Sigmoid colon (tissue), 7 donors: ENCODE results near the gene SH3BP5. TPM values are rescaled to one million over a fixed set of nuclear protein-coding genes. Genes with fewer than 3 reads are reported as not detected.

Experiments
- DNase-seq: peaks from one replicate; pipeline ENCODE4 v3.0.0-alpha.2; 2019
- H3K27ac ChIP-seq, 4 donors: fragments of 200-600 bp; sonication (generic); one replicate each; pipeline ENCODE4 v1.5.1; 2016 to 2019; ENCODE audit warnings: mild to moderate bottlenecking in 1 of 4
- H3K27me3 ChIP-seq, 3 donors: fragments of 200-600 bp; sonication (generic); one replicate each; pipeline ENCODE4 v1.5.1; 2019; ENCODE audit warnings: mild to moderate bottlenecking in 1 of 3
- H3K36me3 ChIP-seq, 4 donors: fragments of 200-600 bp; sonication (generic); one replicate each; pipeline ENCODE4 v1.5.1; 2016 to 2019
- H3K4me1 ChIP-seq, 4 donors: fragments of 200-600 bp; sonication (generic); one replicate each; pipeline ENCODE4 v1.5.1; 2017 to 2019
- H3K4me3 ChIP-seq, 4 donors: fragments of 200-600 bp; sonication (generic); one replicate each; pipeline ENCODE4 v1.5.1; 2017 to 2019; ENCODE audit warnings: mild to moderate bottlenecking in 2 of 4, moderate library complexity in 1 of 4
- H3K9me3 ChIP-seq, 4 donors: fragments of 200-600 bp in 3 of 4; sonication (generic) in 3 of 4; one replicate each; pipeline versions ENCODE4 v1.5.1 to v1.6.1; 2013 to 2019
- EP300 ChIP-seq, 4 donors: sonication (generic); formaldehyde crosslinking; IDR thresholded peaks; one replicate each; pipeline ENCODE4 v1.6.1; 2017; ENCODE audit warnings: antibody characterized with exemption in 4 of 4
- POLR2A ChIP-seq, 2 donors: fragments of 450-650 bp; IDR thresholded peaks; one replicate each; pipeline ENCODE4 v1.6.1; 2016; ENCODE audit warnings: antibody characterized with exemption in 2 of 2, mild to moderate bottlenecking in 2 of 2, moderate library complexity in 2 of 2
- POLR2AphosphoS5 ChIP-seq, 4 donors: sonication (generic); formaldehyde crosslinking; IDR thresholded peaks; one replicate each; pipeline ENCODE4 v1.6.1; 2017; ENCODE audit warnings: antibody characterized with exemption in 4 of 4
- WGBS, 2 donors: extraction: QIAGEN DNeasy Blood & Tissue Kit; methylation state at CpG; one replicate each; pipeline ENCODE4 v1.1.7; 2013; 5-methylcytosine and 5-hydroxymethylcytosine counted together
- intact Hi-C: fragments of 100-400 bp; cut with DNase I; formaldehyde crosslinking; loops from one replicate; pipeline ENCODE4 v1.15.1; 2023
- polyA plus RNA-seq, 3 donors: library from polyadenylated mRNA; stranded (reverse); fragments of 200-250 nt; gene quantifications; one replicate each; pipeline ENCODE4 v1.2.3, GENCODE V29; 2013
- total RNA-seq, 4 donors: library from RNA; depleted of rRNA; stranded (reverse); fragments of >200 nt; gene quantifications; one replicate each; pipeline ENCODE4 v1.1.0, GENCODE V29; 2016
- TF ChIP-seq, protein P1 (sequence below), 4 experiments: fragments of 450-650 bp in 3 of 4; fragments of 200-600 bp in 1 of 4; IDR thresholded peaks; one replicate each; pipeline ENCODE4 v1.5.1; 2016 to 2019; ENCODE audit warnings: antibody characterized with exemption in 4 of 4, mild to moderate bottlenecking in 3 of 4, moderate library complexity in 2 of 4
- donor health status: healthy with polysubstance abuse.
- donor health status: Bipolar disorder and iron deficiency.
- donor health status: healthy.

SH3BP5 gene
- total and polyA plus RNA-seq, 7 donors, result 5.5 to 40.4 (median 31.2) TPM

GRCh38 chr3:15267502-15267901 lies 64.9 kb downstream of the SH3BP5 start:
- H3K36me3 ChIP-seq, result no peaks in the 10 kb centered on the region
- 94 to 95% methylated on average over 3 of the region's 3 CpGs for WGBS, 2 donors
- H3K9me3 ChIP-seq, result no peaks in the 10 kb centered on the region
- peak overlapping the region in 1 of 4 donors; percentile 73 for H3K27ac ChIP-seq
- TF ChIP-seq, protein P1, sequence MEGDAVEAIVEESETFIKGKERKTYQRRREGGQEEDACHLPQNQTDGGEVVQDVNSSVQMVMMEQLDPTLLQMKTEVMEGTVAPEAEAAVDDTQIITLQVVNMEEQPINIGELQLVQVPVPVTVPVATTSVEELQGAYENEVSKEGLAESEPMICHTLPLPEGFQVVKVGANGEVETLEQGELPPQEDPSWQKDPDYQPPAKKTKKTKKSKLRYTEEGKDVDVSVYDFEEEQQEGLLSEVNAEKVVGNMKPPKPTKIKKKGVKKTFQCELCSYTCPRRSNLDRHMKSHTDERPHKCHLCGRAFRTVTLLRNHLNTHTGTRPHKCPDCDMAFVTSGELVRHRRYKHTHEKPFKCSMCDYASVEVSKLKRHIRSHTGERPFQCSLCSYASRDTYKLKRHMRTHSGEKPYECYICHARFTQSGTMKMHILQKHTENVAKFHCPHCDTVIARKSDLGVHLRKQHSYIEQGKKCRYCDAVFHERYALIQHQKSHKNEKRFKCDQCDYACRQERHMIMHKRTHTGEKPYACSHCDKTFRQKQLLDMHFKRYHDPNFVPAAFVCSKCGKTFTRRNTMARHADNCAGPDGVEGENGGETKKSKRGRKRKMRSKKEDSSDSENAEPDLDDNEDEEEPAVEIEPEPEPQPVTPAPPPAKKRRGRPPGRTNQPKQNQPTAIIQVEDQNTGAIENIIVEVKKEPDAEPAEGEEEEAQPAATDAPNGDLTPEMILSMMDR (IDR thresholded peaks at IDR 0.05), result no peak
- TF ChIP-seq POLR2AphosphoS5 (IDR thresholded peaks at IDR 0.05), result no peak
- TF ChIP-seq EP300 (IDR thresholded peaks at IDR 0.05), result no peak
- no peak for TF ChIP-seq POLR2A (IDR thresholded peaks at IDR 0.05)
- no peak overlapping the region for H3K4me3 ChIP-seq
- H3K27me3 ChIP-seq, result no peaks in the 10 kb centered on the region
- DNase-seq, result no peak
- intact Hi-C loops, result loop anchor here (10.0 kb wide), 1 partner anchor 297 kb away; no protein-coding TSS in a partner anchor
- H3K4me1 ChIP-seq, result peaks cover 0 to 31% (median 21%) of the 10 kb centered on the region in 4 donors

DNA sequence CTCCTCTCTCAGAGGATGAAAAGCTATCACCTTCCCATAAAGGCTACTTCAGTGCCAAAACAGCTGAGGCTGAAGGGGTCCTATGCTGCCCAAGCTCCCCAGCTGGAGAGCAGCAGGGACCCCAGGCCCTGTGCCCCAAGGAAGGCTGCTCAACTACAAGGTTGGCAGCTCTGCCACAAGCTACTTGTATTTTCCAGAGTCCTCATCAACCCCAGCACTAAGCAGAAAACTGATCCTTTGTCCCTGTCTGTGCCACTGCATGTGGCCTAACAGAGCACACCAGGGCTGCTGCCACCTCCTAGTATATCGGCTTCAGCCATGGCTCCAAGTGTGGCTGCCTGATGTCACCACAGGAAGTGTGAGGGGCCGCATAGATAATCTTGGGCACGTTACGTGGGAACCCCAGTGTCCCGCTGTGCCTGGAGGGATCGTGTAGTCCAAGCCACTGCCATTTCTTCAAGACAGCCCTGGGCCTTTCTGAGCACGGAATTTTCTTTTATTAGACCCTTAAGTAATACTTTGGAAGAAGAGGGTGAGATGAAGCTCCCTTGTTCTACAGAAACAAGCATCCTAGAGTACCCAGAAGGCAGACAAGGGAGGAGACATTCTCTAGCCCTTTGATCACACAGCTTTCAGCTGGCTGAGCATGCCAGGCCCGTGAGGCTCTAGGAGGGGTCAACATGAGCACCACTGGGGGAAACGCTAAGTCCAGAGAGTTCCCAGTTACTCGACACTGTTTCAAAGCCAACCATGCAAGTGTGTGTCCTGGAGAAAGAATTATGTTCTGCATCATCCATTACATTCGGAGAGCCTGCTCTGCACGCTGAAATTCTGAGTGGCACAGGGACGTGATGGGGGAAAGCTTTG lies 65.6 kb downstream of the SH3BP5 start:
- H3K27me3 ChIP-seq, result no peaks in the 10 kb centered on the region
- peak overlapping the region in 3 of 4 donors; percentile 0 to 19 (median 3) for H3K27ac ChIP-seq
- TF ChIP-seq POLR2AphosphoS5 (IDR thresholded peaks at IDR 0.05) (no peak), EP300 (IDR thresholded peaks at IDR 0.05) (no peak)
- TF ChIP-seq, protein P1 (IDR thresholded peaks at IDR 0.05), result no peak
- intact Hi-C loops, result loop anchor here (10.0 kb wide), 1 partner anchor 298 kb away; no protein-coding TSS in a partner anchor
- H3K4me3 ChIP-seq, result no peak overlapping the region
- peaks cover 0 to 31% (median 21%) of the 10 kb centered on the region in 4 donors for H3K4me1 ChIP-seq
- no peak for DNase-seq
- H3K9me3 ChIP-seq, result no peaks in the 10 kb centered on the region
- 87 to 91% methylated on average over 13 of the region's 13 CpGs for WGBS, 2 donors
- H3K36me3 ChIP-seq, result peaks cover 0 to 3% (median 0%) of the 10 kb centered on the region in 4 donors

DNA sequence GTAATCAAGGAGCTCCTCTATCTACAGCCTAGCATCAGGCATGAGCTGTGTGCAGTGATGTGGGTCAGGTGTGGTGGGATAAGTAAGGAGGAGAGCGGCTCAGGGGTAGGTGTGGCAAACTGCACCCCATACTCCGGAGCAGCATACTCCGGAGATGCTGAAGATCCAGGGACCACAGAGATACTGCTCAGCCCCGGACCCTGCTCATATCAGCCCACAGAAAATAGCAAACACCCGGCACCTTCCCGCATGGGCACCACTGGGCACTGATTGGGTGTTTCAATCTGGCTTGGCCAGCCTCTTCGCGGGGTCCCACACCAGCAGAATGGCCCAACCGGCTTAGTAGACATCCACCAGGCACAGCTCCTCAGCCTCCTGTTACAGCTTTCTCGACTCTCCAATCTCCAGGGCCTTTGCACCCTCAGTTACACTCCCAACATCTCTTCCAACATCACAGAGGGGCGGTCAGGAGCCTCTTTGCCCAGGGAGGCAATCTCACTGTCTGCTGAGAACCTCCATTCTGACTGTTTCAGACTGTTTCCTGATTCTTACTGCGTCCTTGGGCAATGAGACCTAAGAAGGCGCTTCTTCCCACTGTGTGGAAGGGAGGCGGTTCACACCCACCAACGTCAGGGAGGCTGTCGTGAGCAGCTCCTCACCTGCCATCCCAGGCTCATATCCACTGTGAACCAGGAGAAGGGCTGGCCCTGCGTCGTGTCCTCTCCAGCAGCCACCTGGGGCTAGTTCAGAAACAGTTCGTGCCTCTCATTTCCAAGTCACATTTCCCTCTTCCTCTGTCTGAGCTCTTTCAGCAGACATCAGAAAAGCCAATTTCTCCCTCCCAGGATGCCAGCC lies 66.5 kb downstream of the SH3BP5 start:
- H3K9me3 ChIP-seq, result no peaks in the 10 kb centered on the region
- TF ChIP-seq, protein P1 (IDR thresholded peaks at IDR 0.05), result no peak
- no peak for TF ChIP-seq POLR2A (IDR thresholded peaks at IDR 0.05)
- H3K36me3 ChIP-seq, result peaks cover 0 to 6% (median 0%) of the 10 kb centered on the region in 4 donors
- DNase-seq, result no peak
- H3K4me1 ChIP-seq, result peaks cover 0 to 31% (median 21%) of the 10 kb centered on the region in 4 donors
- WGBS, 2 donors, result 93% methylated on average over 19 of the region's 19 CpGs
- intact Hi-C loops, result loop anchor here (10.0 kb wide), 1 partner anchor 299 kb away; no protein-coding TSS in a partner anchor
- H3K27ac ChIP-seq, result peak overlapping the region in 3 of 4 donors; percentile 3 to 36 (median 19)
- H3K4me3 ChIP-seq, result no peak overlapping the region
- no peaks in the 10 kb centered on the region for H3K27me3 ChIP-seq

DNA sequence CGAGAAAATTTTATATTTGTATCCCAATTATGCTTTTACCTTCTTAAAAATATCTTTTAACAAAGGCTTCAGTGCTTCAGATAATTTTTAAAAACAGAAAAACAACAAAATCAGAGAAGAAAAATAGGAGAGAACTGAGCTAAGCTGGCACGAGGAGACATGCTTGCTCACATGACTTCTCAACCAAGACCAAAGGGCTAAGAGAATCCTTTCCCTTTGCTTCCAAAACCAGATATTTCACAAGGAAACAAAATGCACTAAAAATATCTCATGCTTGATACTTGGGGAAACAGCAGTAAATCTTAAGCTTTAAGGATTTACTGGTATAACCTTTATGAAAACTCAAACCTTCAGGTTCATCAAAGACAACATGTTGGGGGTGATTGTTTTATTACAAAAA lies 67.9 kb downstream of the SH3BP5 start:
- H3K9me3 ChIP-seq, result no peaks in the 10 kb centered on the region
- no peak for DNase-seq
- H3K4me1 ChIP-seq, result peaks cover 0 to 21% (median 18%) of the 10 kb centered on the region in 4 donors
- TF ChIP-seq POLR2AphosphoS5 (IDR thresholded peaks at IDR 0.05) (peak in 1 of 4 donors; percentile 11), POLR2A (IDR thresholded peaks at IDR 0.05) (no peak), EP300 (IDR thresholded peaks at IDR 0.05) (no peak)
- TF ChIP-seq, protein P1 (IDR thresholded peaks at IDR 0.05), result no peak
- peak overlapping the region in 3 of 4 donors; percentile 22 to 54 (median 36) for H3K27ac ChIP-seq
- intact Hi-C loops, result loop anchor here (10.0 kb wide), 1 partner anchor 300 kb away; no protein-coding TSS in a partner anchor
- no peaks in the 10 kb centered on the region for H3K27me3 ChIP-seq
- 24 to 57% methylated on average over 2 of the region's 2 CpGs for WGBS, 2 donors
- H3K4me3 ChIP-seq, result no peak overlapping the region
- peaks cover 0 to 19% (median 0%) of the 10 kb centered on the region in 4 donors for H3K36me3 ChIP-seq
